GM21360 (cell line): Measurements from ENCODE around the gene ZNF710.
"Not testable (repeated sequence)": the region's sequence is repeated elsewhere in the genome, so short reads cannot be mapped to it uniquely, and the experiment has no call there.

Source experiments
- ATAC-seq: cut with Tn5 transposase; IDR thresholded peaks from one replicate; pipeline ENCODE4 v1.9.1; 2021; ENCODE audit warnings: mild to moderate bottlenecking, moderate library complexity; ENCODE audit not compliant: unreplicated experiment

Gene ZNF710

GRCh38 chr15:90101130-90101968 is 100.2 kb downstream of the ZNF710 start:
- ATAC-seq = no peak

- peak; percentile 58 for ATAC-seq
These were observed 101.1 kb downstream of the ZNF710 start, which contains the start of gene IDH2 for GRCh38 chr15:90101969-90102890. Gene IDH2, minus strand, starts transcription at chr15:90102468. Its CDS starts 78 bp downstream, at chr15:90102390.

GRCh38 chr15:90103701-90104329 is 102.7 kb downstream of the ZNF710 start:
- ATAC-seq = no peak

GRCh38 chr15:90104551-90104950 is 103.4 kb downstream of the ZNF710 start:
- ATAC-seq = no peak

GRCh38 chr15:90105521-90105920 is 104.4 kb downstream of the ZNF710 start:
- ATAC-seq = no peak

GRCh38 chr15:90106522-90107117 is 105.5 kb downstream of the ZNF710 start:
- no peak for ATAC-seq

GRCh38 chr15:90108038-90108437 is 106.9 kb downstream of the ZNF710 start:
- not testable (repeated sequence) for ATAC-seq

GRCh38 chr15:90109163-90109751 is 108.1 kb downstream of the ZNF710 start:
- not testable (repeated sequence) for ATAC-seq

GRCh38 chr15:90113166-90113565 is 112.0 kb downstream of the ZNF710 start:
- ATAC-seq = no peak

GRCh38 chr15:90114451-90114901 is 113.4 kb downstream of the ZNF710 start:
- ATAC-seq = no peak

GRCh38 chr15:90115783-90116182 is 114.7 kb downstream of the ZNF710 start:
- no peak for ATAC-seq

- ATAC-seq = no peak
These were observed 118.2 kb downstream of the ZNF710 start for GRCh38 chr15:90119367-90119766.

GRCh38 chr15:90121086-90121485 is 120.0 kb downstream of the ZNF710 start:
- ATAC-seq = no peak

GRCh38 chr15:90124507-90124906 is 123.4 kb downstream of the ZNF710 start:
- no peak for ATAC-seq

GRCh38 chr15:90126022-90126421 is 124.9 kb downstream of the ZNF710 start:
- ATAC-seq = no peak

- no peak for ATAC-seq
These were observed 125.7 kb downstream of the ZNF710 start for GRCh38 chr15:90126596-90127435.

GRCh38 chr15:90130291-90130690 is 129.2 kb downstream of the ZNF710 start:
- ATAC-seq = no peak
